ENCODE data around the gene MAD1L1. TPM values are rescaled to one million over a fixed set of nuclear protein-coding genes. Genes with fewer than 3 reads are reported as not detected.

The MAD1L1 gene
- total and polyA plus RNA-seq, 2 of the 8 experiments (the other 6 are each of a cell fraction or from before 2014, with no cell fraction given) = 40.4 to 44.6 TPM

- peaks cover 0 to 7% of the 10 kb centered on the region in 2 experiments; a peak in 1 of 4 replicates for H3K79me2 ChIP-seq (ENCODE audit: control insufficient read depth in 1 of 2, insufficient read depth in 2 of 2, low read length in 2 of 2)
- H3K56ac ChIP-seq (replicated peaks; ENCODE audit: insufficient read length, low read depth, low read length) = no peak overlapping the region
- H3K4me2 ChIP-seq (ENCODE audit: insufficient read depth in 1 of 2, low read depth in 2 of 2, low read length in 2 of 2) = no peak overlapping the region
- H3K27me3 ChIP-seq (replicated peaks in 1 of 4; ENCODE audit: control insufficient read depth in 3 of 4, extremely low read depth in 1 of 4, insufficient read depth in 3 of 4, low read length in 3 of 4) = no peaks in the 10 kb centered on the region
- H3K9ac ChIP-seq (replicated peaks in 1 of 4; ENCODE audit: extremely low read depth in 1 of 4, low read depth in 3 of 4, low read length in 3 of 4) = no peak overlapping the region
- H4K8ac ChIP-seq (ENCODE audit: extremely low read depth, insufficient read depth, low read length) = no peak overlapping the region; the same call in 1 of the 2 replicates
- H2BK15ac ChIP-seq (ENCODE audit: low read length) = no peak overlapping the region
- no peak for DNase-seq (ENCODE audit: low read depth in 1 of 2, low spot score in 2 of 2)
- H3K36me3 ChIP-seq (ENCODE audit: control insufficient read depth in 2 of 4, insufficient read depth in 4 of 4, low read length in 3 of 4) = no peaks in the 10 kb centered on the region; a peak in 1 of 8 replicates
- H2BK120ac ChIP-seq (replicated peaks; ENCODE audit: low read depth, low read length) = no peak overlapping the region
- H3K79me1 ChIP-seq (ENCODE audit: low read depth, low read length) = peaks cover 19% of the 10 kb centered on the region
- H3K23me2 ChIP-seq (ENCODE audit: low read depth, low read length) = peaks cover 6% of the 10 kb centered on the region; the same call in 1 of the 2 replicates
- ChIA-PET CTCF (ENCODE audit: partially characterized antibody) (no interaction called here), POLR2A (ENCODE audit: partially characterized antibody) (no interaction called here)
- H2BK12ac ChIP-seq (ENCODE audit: low read depth, low read length) = peak overlapping the region; percentile 92; the same call in 1 of the 2 replicates
- H2AK5ac ChIP-seq (ENCODE audit: low read depth, low read length) = peak overlapping the region; percentile 87; the same call in 1 of the 2 replicates
- H3K4ac ChIP-seq (replicated peaks; ENCODE audit: insufficient read length, low read depth, low read length) = no peak overlapping the region
- no peak overlapping the region for H3K4me3 ChIP-seq (ENCODE audit: extremely low read depth in 1 of 4, insufficient read depth in 2 of 4, low read depth in 3 of 4, low read length in 4 of 4)
- no peak for FAIRE-seq
- H3K23ac ChIP-seq (ENCODE audit: insufficient read length) = no peak overlapping the region
- H3K14ac ChIP-seq (ENCODE audit: insufficient read length) = no peak overlapping the region
- peaks cover 0 to 24% (median 9%) of the 10 kb centered on the region in 4 experiments; a peak in 6 of 7 replicates for H3K4me1 ChIP-seq (replicated peaks in 1 of 4; ENCODE audit: control insufficient read depth in 3 of 4, insufficient read depth in 4 of 4, low read length in 3 of 4)
- H4K20me1 ChIP-seq (replicated peaks in 1 of 2; ENCODE audit: control insufficient read depth in 1 of 2, insufficient read depth in 2 of 2, low read length in 2 of 2) = peaks cover 6 to 11% of the 10 kb centered on the region in 2 experiments
- H4K91ac ChIP-seq (replicated peaks; ENCODE audit: insufficient read length, low read length) = peak overlapping the region; percentile 68
- no peak overlapping the region for H3K27ac ChIP-seq (ENCODE audit: low read depth, low read length)
- no peak overlapping the region for H3K18ac ChIP-seq (ENCODE audit: extremely low read depth, low read length)
- WGBS, 2 experiments (ENCODE audit: extremely low coverage in 1 of 2, insufficient coverage in 1 of 2, insufficient read length in 1 of 2, insufficient replicate concordance in 2 of 2, low coverage in 1 of 2, low lambda C conversion rate in 2 of 2, missing lambda C conversion rate in 1 of 2) = 97% methylated on average over 19 of the region's 19 CpGs; no CpG with 5 or more reads in 1 of the 2 experiments
- no peak overlapping the region for H4K5ac ChIP-seq (ENCODE audit: insufficient read length, low read depth, low read length)
- H2BK20ac ChIP-seq (ENCODE audit: low read length) = no peak overlapping the region
- peak overlapping the region; percentile 60; the same call in 1 of the 2 replicates for H2BK5ac ChIP-seq (ENCODE audit: low read depth, low read length)
- no peaks in the 10 kb centered on the region for H3K9me3 ChIP-seq (ENCODE audit: insufficient read depth in 2 of 2, low read depth in 1 of 2, low read length in 1 of 2)
- no peak overlapping the region for H2AFZ ChIP-seq (ENCODE audit: low read length)
- TF ChIP-seq ATF3 (IDR thresholded peaks at IDR 0.05; ENCODE audit: insufficient read depth, low read depth, low read length) (no peak), GABPA (IDR thresholded peaks at IDR 0.05; ENCODE audit: borderline replicate concordance, insufficient read depth, low read length) (no peak), ATF2 (IDR thresholded peaks at IDR 0.05; ENCODE audit: low read length) (no peak), EZH2 (IDR thresholded peaks at IDR 0.05; ENCODE audit: low read depth, low read length, severe bottlenecking) (no peak), POU5F1 (IDR thresholded peaks at IDR 0.05; ENCODE audit: low read depth, low read length) (no peak), KDM5A (IDR thresholded peaks at IDR 0.05; ENCODE audit: low read length) (no peak), RAD21 (IDR thresholded peaks at IDR 0.05 in 1 of 2, conservative IDR thresholded peaks at IDR 0.05 in 1 of 2; ENCODE audit: low read depth in 2 of 2, low read length in 2 of 2) (no peak), SP1 (IDR thresholded peaks at IDR 0.05; ENCODE audit: low read depth, low read length) (no peak), TBP (IDR thresholded peaks at IDR 0.05; ENCODE audit: low read depth, low read length) (no peak), CREB1 (IDR thresholded peaks at IDR 0.05) (no peak)
Observed at GRCh38 chr7:2101630-2102374, 130.9 kb downstream of the MAD1L1 start.
